Lower leg skin (tissue), 3 donors: ENCODE measurements around the gene MFSD2A.

Experiments used
- POLR2A ChIP-seq, 2 donors: fragments of 450-650 bp; IDR thresholded peaks; one replicate each; pipeline ENCODE4 v1.6.1; 2016 to 2017; ENCODE audit warnings: antibody characterized with exemption in 2 of 2, mild to moderate bottlenecking in 1 of 2, moderate library complexity in 1 of 2
- TF ChIP-seq, protein P1 (sequence below), 3 donors: fragments of 450-650 bp; IDR thresholded peaks; one replicate each; pipeline ENCODE4 v1.5.1; 2016; ENCODE audit warnings: antibody characterized with exemption in 3 of 3, mild to moderate bottlenecking in 3 of 3, moderate library complexity in 2 of 3

DNA sequence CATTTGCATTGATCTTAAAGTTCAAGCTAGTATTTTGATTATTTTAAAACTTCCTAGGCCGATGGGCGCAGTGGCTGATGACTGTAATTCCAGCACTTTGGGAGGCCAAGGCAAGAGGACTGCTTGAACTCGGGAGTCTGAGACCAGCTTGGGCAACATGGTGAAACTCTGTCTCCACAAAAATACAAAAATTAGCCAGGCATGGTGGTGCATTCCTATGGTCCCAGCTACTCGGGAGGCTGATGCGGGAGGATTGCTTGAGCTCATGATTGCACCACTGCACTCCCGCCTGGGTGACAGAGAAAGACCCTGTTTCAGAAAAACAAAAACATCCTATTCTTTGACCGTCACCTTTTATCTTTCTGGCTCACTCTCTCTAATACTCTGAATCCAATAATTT lies 30.0 kb downstream of the MFSD2A start:
- TF ChIP-seq POLR2A (IDR thresholded peaks at IDR 0.05), result no peak
- TF ChIP-seq, protein P1, sequence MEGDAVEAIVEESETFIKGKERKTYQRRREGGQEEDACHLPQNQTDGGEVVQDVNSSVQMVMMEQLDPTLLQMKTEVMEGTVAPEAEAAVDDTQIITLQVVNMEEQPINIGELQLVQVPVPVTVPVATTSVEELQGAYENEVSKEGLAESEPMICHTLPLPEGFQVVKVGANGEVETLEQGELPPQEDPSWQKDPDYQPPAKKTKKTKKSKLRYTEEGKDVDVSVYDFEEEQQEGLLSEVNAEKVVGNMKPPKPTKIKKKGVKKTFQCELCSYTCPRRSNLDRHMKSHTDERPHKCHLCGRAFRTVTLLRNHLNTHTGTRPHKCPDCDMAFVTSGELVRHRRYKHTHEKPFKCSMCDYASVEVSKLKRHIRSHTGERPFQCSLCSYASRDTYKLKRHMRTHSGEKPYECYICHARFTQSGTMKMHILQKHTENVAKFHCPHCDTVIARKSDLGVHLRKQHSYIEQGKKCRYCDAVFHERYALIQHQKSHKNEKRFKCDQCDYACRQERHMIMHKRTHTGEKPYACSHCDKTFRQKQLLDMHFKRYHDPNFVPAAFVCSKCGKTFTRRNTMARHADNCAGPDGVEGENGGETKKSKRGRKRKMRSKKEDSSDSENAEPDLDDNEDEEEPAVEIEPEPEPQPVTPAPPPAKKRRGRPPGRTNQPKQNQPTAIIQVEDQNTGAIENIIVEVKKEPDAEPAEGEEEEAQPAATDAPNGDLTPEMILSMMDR (IDR thresholded peaks at IDR 0.05), result no peak
